Body of pancreas (tissue), 4 donors: ENCODE results near the gene PPFIBP2.

Experiments
- CTCF ChIP-seq, 7 experiments: fragments of 450-650 bp in 4 of 7; fragments of 200-600 bp in 3 of 7; sonication (generic) in 3 of 7; IDR thresholded peaks; one replicate each; pipeline ENCODE4 v1.5.1; 2016 to 2019; ENCODE audit warnings: antibody characterized with exemption in 7 of 7
- POLR2A ChIP-seq, 3 donors: fragments of 450-650 bp; IDR thresholded peaks; one replicate each; pipeline ENCODE4 v1.6.1; 2016; ENCODE audit warnings: antibody characterized with exemption in 3 of 3, mild to moderate bottlenecking in 2 of 3

DNA sequence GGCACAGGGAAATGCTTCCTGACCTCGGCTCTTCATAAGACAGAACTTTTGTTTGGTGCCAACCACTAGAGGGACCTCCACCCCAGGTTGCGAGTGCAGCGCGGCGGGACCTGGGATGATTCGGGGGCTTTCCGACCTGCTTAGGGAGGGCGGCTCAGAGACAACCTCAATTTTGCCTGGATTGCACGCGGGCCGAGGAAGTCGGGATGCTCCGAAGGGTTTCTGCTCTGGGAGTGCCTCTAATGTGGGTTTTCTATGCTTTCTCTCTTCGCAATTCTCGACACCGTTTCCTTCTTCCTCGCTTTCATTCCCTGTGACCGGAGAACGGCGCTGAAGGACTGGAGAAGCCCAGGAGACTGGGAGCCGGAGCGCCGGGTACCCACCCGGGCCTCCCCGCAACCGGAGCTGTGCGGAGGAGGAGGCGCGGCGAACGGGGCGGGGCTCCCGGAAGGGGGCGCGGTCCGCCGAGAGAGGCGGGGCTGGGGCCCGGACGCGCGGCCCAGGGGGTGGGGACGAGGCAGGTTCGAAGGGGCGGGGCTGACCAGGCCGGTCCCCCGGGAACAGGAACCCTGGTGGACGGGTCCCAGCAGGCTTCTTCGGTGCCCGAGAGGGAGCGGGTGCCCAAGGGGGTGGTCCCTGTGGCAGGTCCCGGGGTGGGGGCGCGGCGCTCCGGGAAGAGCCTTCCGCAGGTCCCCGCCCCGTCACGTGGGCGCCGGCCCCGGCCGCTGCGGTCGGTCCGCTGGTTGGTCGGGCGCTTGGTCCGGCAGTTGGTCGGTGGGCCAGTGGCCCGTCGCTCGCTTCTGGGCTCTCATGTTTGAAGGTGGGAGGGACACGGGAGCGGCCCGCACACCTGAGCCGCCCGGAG lies at the start of gene PPFIBP2:
- TF ChIP-seq CTCF (IDR thresholded peaks at IDR 0.05) (peak; percentile 38 to 78 (median 58)), POLR2A (IDR thresholded peaks at IDR 0.05) (peak; percentile 35 to 67 (median 53))
